Measurements from ENCODE around the gene FECH. TPM values are rescaled to one million over a fixed set of nuclear protein-coding genes. Genes with fewer than 3 reads are reported as not detected.

Gene FECH
- total and polyA plus RNA-seq, 10 of the 15 experiments (the other 5 are each of a cell fraction or from before 2014, with no cell fraction given), result 9.9 to 50.0 (median 30.1) TPM

GRCh38 chr18:57547260-57547659, 39.2 kb downstream of the FECH start:
- Histone ChIP-seq H4K20me1 (ENCODE audit: control insufficient read depth, insufficient read depth) (no peaks in the 10 kb centered on the region), H2AFZ (ENCODE audit: control insufficient read depth, low read depth, low read length) (no peak overlapping the region), H3K4me3 (no peak overlapping the region), H3K27ac (ENCODE audit: control insufficient read depth, insufficient read depth) (no peak overlapping the region), H3K27me3 (replicated peaks in 1 of 2; ENCODE audit: control insufficient read depth in 2 of 2, insufficient read depth in 2 of 2, low read length in 1 of 2) (no peaks in the 10 kb centered on the region), H3K79me2 (ENCODE audit: control insufficient read depth, insufficient read depth, low read length) (no peaks in the 10 kb centered on the region), H3K4me2 (ENCODE audit: control insufficient read depth, insufficient read depth) (no peak overlapping the region), H3K36me3 (ENCODE audit: control insufficient read depth in 2 of 2, insufficient read depth in 2 of 2, low read length in 1 of 2) (peaks cover 0 to 3% of the 10 kb centered on the region in 2 experiments; a peak in 1 of 4 replicates), H3K9me3 (replicated peaks; ENCODE audit: control insufficient read depth, insufficient read depth, low read length) (no peaks in the 10 kb centered on the region), H3K4me1 (ENCODE audit: control insufficient read depth, insufficient read depth, low read length) (peaks cover 4% of the 10 kb centered on the region), H3K9ac (ENCODE audit: control insufficient read depth, insufficient read depth, low read length) (no peak overlapping the region)
- ATAC-seq (no peak), FAIRE-seq (no peak), DNase-seq (ENCODE audit: low read depth, low spot score) (no peak)
- no peak for TF ChIP-seq HDGF (IDR thresholded peaks at IDR 0.05)
- TF ChIP-seq MYC (IDR thresholded peaks at IDR 0.05; ENCODE audit: insufficient read depth, insufficient read length, insufficient replicate concordance, low read length, severe bottlenecking), result no peak
- TF ChIP-seq TCF3 (IDR thresholded peaks at IDR 0.05; ENCODE audit: borderline replicate concordance, insufficient read depth, low read depth, low read length), result no peak
- TF ChIP-seq EZH2 (IDR thresholded peaks at IDR 0.05; ENCODE audit: borderline replicate concordance, control insufficient read depth, low read depth, low read length), result no peak
- TF ChIP-seq RB1 (IDR thresholded peaks at IDR 0.05; ENCODE audit: borderline replicate concordance), result no peak
- TF ChIP-seq NRF1 (conservative IDR thresholded peaks at IDR 0.05; ENCODE audit: low read depth, low read length), result no peak
- no peak for TF ChIP-seq NFYB (IDR thresholded peaks at IDR 0.05; ENCODE audit: insufficient read depth, low read depth, low read length)
- TF ChIP-seq SPI1 (IDR thresholded peaks at IDR 0.05; ENCODE audit: borderline replicate concordance, insufficient read depth, low read depth, low read length), result no peak
- TF ChIP-seq USF2 (IDR thresholded peaks at IDR 0.05; ENCODE audit: borderline replicate concordance, low read depth, low read length), result no peak
- TF ChIP-seq POLR2A (IDR thresholded peaks at IDR 0.05; ENCODE audit: low read depth, low read length), result no peak
- TF ChIP-seq IKZF1 (conservative IDR thresholded peaks at IDR 0.05), result no peak
- in situ Hi-C loops (cut with MboI), result no loop called here
- RAD21 ChIA-PET (ENCODE audit: unreplicated experiment), result no interaction called here
- SMC1A ChIA-PET (ENCODE audit: uncharacterized antibody, unreplicated experiment), result no interaction called here
- intact Hi-C loops (cut with micrococcal nuclease; ENCODE audit: unreplicated experiment), result no loop called here
- POLR2A ChIA-PET, result no interaction called here
- no TSS peak for BruUV-seq (replicated peaks)
- WGBS (ENCODE audit: insufficient coverage, insufficient replicate concordance, low lambda C conversion rate, missing lambda C conversion rate), result 94% methylated on average over 4 of the region's 4 CpGs
- CTCF ChIA-PET, result interaction anchor here (1.3 kb wide), 1 partner anchor 14 kb away, joined by 4 read pairs; no protein-coding TSS in a partner anchor

All from GM12878 (cell line).